DMS 273 (cell line): ENCODE data around the gene RPS3.
"Not testable (repeated sequence)": the region's sequence is repeated elsewhere in the genome, so short reads cannot be mapped to it uniquely, and the experiment has no call there.

ENCODE experiments used
- DNase-seq: peaks from one replicate; lab custom pipeline; 2025; ENCODE audit not compliant: unreplicated experiment; lab: John Stamatoyannopoulos, UW

Gene RPS3

GRCh38 chr11:75413146-75413545, 13.8 kb downstream of the RPS3 start:
- not testable (repeated sequence) for DNase-seq

GRCh38 chr11:75413864-75414263, 14.5 kb downstream of the RPS3 start:
- DNase-seq, result peak; percentile 16

- DNase-seq, result no peak
These were observed 21.1 kb downstream of the RPS3 start for GRCh38 chr11:75420224-75421034.

- no peak for DNase-seq
These were observed 21.8 kb downstream of the RPS3 start for GRCh38 chr11:75421035-75421602.

- DNase-seq, result no peak
These were observed 22.6 kb downstream of the RPS3 start for GRCh38 chr11:75421902-75422247.

GRCh38 chr11:75422248-75423231, 23.2 kb downstream of the RPS3 start:
- DNase-seq, result no peak

GRCh38 chr11:75423721-75424120, 24.4 kb downstream of the RPS3 start:
- DNase-seq, result no peak

GRCh38 chr11:75424396-75424795, 25.1 kb downstream of the RPS3 start:
- no peak for DNase-seq

GRCh38 chr11:75425422-75425821, 26.1 kb downstream of the RPS3 start:
- no peak for DNase-seq

- DNase-seq, result no peak
These were observed 27.4 kb downstream of the RPS3 start for GRCh38 chr11:75426720-75427086.

GRCh38 chr11:75427181-75427580, 27.9 kb downstream of the RPS3 start:
- no peak for DNase-seq

GRCh38 chr11:75428281-75428724, 29.0 kb downstream of the RPS3 start:
- no peak for DNase-seq

- DNase-seq, result no peak
These were observed 29.8 kb downstream of the RPS3 start for GRCh38 chr11:75428989-75429640.

GRCh38 chr11:75429641-75429901, 30.3 kb downstream of the RPS3 start:
- DNase-seq, result no peak

GRCh38 chr11:75429902-75430713, 30.8 kb downstream of the RPS3 start:
- DNase-seq, result peak; percentile 66

GRCh38 chr11:75430714-75431532, 31.6 kb downstream of the RPS3 start:
- peak; percentile 45 for DNase-seq

GRCh38 chr11:75431533-75432525, 32.5 kb downstream of the RPS3 start:
- no peak for DNase-seq

- DNase-seq, result no peak
These were observed 33.6 kb downstream of the RPS3 start, which contains the start of gene KLHL35 for GRCh38 chr11:75432911-75433321. KLHL35 (minus strand) TSS chr11:75433203; CDS start chr11:75430629, 2,574 bp downstream.
